CD1c-positive myeloid dendritic cell (primary cell): ENCODE results near the gene CDK15.

Experiments
- DNase-seq: peaks from one replicate; pipeline ENCODE4 v3.0.0-alpha.2; 2016; ENCODE audit errors: extremely low spot score

Gene CDK15

GRCh38 chr2:201938156-201938775 is 131.9 kb downstream of the CDK15 start:
- DNase-seq, result no peak

- DNase-seq, result no peak
These were observed 132.4 kb downstream of the CDK15 start for GRCh38 chr2:201938781-201939180.

DNA sequence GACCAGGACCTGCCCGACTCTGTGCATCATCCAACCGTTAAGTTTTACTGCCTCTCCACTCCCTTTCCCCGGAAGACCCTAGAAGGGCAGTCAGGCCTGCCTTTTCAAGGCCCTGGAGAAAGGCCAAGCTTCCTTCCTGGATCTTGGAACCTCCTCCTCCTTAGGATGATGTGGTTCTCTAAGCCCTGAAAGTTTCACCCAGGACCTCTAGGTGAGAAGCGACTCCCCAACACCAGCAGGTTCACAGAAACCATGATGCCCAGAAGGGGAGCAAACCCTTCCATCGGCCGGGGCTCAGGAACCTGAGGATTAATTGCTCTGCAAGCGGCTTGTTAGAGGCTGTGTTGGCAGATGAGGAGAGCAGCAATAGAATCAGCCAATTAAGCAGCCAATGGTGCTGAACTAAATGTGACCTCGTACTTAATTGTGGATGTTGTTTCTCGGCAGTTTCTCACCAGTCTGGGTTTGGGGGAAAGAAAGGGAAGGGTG is 133.2 kb downstream of the CDK15 start:
- no peak for DNase-seq

DNA sequence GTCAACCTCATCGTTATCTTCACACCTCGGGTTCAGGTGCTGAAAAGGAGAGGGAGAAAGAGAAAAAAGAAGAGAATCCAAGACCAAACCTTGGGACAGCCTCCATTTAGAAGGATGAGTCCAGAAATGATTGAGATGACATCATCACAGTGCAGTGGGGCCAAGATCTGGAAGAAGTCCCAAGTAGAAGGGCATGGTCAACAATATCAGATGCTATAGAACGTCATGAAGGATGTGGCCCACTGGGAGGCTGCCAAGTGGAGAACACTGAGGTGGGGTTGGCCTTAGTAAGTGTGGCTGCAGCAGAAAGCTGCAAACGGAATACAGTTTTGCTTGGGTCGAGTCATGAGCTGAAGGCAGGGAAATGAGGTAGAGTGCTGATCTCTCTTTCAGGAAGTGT is 136.2 kb downstream of the CDK15 start:
- no peak for DNase-seq
